Measurements from ENCODE around the gene PLCB1. TPM values are rescaled to one million over a fixed set of nuclear protein-coding genes. Genes with fewer than 3 reads are reported as not detected.

The PLCB1 gene
- total and polyA plus RNA-seq, 10 of the 15 experiments (the other 5 are each of a cell fraction or from before 2014, with no cell fraction given) = 0.05 to 5.3 (median 0.17) TPM; not detected in 1

DNA sequence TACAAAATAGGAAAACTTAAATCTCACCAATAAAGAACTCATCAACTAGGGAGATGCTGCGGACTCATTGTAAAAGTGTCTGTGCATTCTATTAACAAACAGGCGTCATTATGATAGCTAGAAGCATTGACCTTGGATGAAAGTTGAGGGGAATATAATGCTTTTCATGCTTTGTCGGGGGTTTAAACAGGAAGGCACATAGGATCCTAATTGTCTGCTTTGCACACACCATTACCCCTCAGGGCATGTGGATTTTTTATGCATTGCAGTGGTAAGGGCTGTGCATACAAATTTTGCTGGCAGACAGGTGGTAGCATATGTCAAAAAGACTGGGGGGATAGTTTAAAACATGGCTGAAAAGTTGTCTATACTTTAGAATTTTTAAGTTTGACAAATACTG is 488.9 kb downstream of the PLCB1 start:
- CTCF ChIA-PET = interaction anchor here (0.9 kb wide), 1 partner anchor 101 kb away, joined by 3 read pairs; no protein-coding TSS in a partner anchor
- Histone ChIP-seq H3K27me3 (replicated peaks in 1 of 2; ENCODE audit: control insufficient read depth in 2 of 2, insufficient read depth in 2 of 2, low read length in 1 of 2) (no peaks in the 10 kb centered on the region), H3K4me2 (ENCODE audit: control insufficient read depth, insufficient read depth) (no peak overlapping the region), H3K27ac (ENCODE audit: control insufficient read depth, insufficient read depth) (no peak overlapping the region), H3K79me2 (ENCODE audit: control insufficient read depth, insufficient read depth, low read length) (no peaks in the 10 kb centered on the region), H3K9me3 (replicated peaks; ENCODE audit: control insufficient read depth, insufficient read depth, low read length) (no peaks in the 10 kb centered on the region), H3K36me3 (ENCODE audit: control insufficient read depth in 2 of 2, insufficient read depth in 2 of 2, low read length in 1 of 2) (no peaks in the 10 kb centered on the region), H3K4me3 (no peak overlapping the region), H4K20me1 (ENCODE audit: control insufficient read depth, insufficient read depth) (no peaks in the 10 kb centered on the region), H3K9ac (ENCODE audit: control insufficient read depth, insufficient read depth, low read length) (no peak overlapping the region), H3K4me1 (ENCODE audit: control insufficient read depth, insufficient read depth, low read length) (no peaks in the 10 kb centered on the region), H2AFZ (ENCODE audit: control insufficient read depth, low read depth, low read length) (no peak overlapping the region)
- ATAC-seq (no peak), FAIRE-seq (no peak), DNase-seq (ENCODE audit: low read depth, low spot score) (no peak)
- no TSS peak for BruUV-seq (replicated peaks)
- no peak for TF ChIP-seq MYC (IDR thresholded peaks at IDR 0.05; ENCODE audit: insufficient read depth, insufficient read length, insufficient replicate concordance, low read length, severe bottlenecking)
- TF ChIP-seq CREB1 (IDR thresholded peaks at IDR 0.05; ENCODE audit: low read depth) = no peak
- no peak for TF ChIP-seq CBX5 (IDR thresholded peaks at IDR 0.05; ENCODE audit: low read depth)
- TF ChIP-seq SMAD5 (IDR thresholded peaks at IDR 0.05; ENCODE audit: low read depth) = no peak
- TF ChIP-seq TCF12 (IDR thresholded peaks at IDR 0.05; ENCODE audit: low read depth, low read length) = no peak
- TF ChIP-seq ETV6 (conservative IDR thresholded peaks at IDR 0.05 in 1 of 2, IDR thresholded peaks at IDR 0.05 in 1 of 2; ENCODE audit: borderline replicate concordance in 1 of 2, low read depth in 1 of 2) = no peak
- no peak for TF ChIP-seq MAX (IDR thresholded peaks at IDR 0.05; ENCODE audit: low read depth, low read length)
- TF ChIP-seq SP1 (IDR thresholded peaks at IDR 0.05; ENCODE audit: low read depth, low read length) = no peak
- TF ChIP-seq HCFC1 (IDR thresholded peaks at IDR 0.05; ENCODE audit: low read length) = no peak
- no peak for TF ChIP-seq RB1 (IDR thresholded peaks at IDR 0.05; ENCODE audit: borderline replicate concordance)
- TF ChIP-seq KAT2A (conservative IDR thresholded peaks at IDR 0.05; ENCODE audit: control insufficient read depth, low read depth, low read length) = no peak
- no peak for TF ChIP-seq CBFB (IDR thresholded peaks at IDR 0.05; ENCODE audit: low read depth)
- TF ChIP-seq USF1 (IDR thresholded peaks at IDR 0.05; ENCODE audit: borderline replicate concordance, extremely low read length, insufficient read depth, low read depth, low read length) = no peak
- no peak for TF ChIP-seq CBX3 (IDR thresholded peaks at IDR 0.05; ENCODE audit: borderline replicate concordance, low read depth)
- no peak for TF ChIP-seq HDAC2 (IDR thresholded peaks at IDR 0.05)
- TF ChIP-seq PRDM15 (CRISPR knock-in tag; IDR thresholded peaks at IDR 0.05) = no peak
- no peak for TF ChIP-seq FOXK2 (IDR thresholded peaks at IDR 0.05)
- intact Hi-C loops (cut with micrococcal nuclease; ENCODE audit: unreplicated experiment) = no loop called here
- RAD21 ChIA-PET (ENCODE audit: unreplicated experiment) = no interaction called here
- 26% methylated on average over 3 of the region's 3 CpGs for WGBS (ENCODE audit: insufficient coverage, insufficient replicate concordance, low lambda C conversion rate, missing lambda C conversion rate)
- in situ Hi-C loops (cut with MboI) = loop anchor here (5.0 kb wide), 1 partner anchor 49 kb away; no protein-coding TSS in a partner anchor
- POLR2A ChIA-PET = no interaction called here
- SMC1A ChIA-PET (ENCODE audit: uncharacterized antibody, unreplicated experiment) = no interaction called here
